GM18499 (cell line): ENCODE measurements around the gene NEURL1B.
"Not testable (repeated sequence)": the region's sequence is repeated elsewhere in the genome, so short reads cannot be mapped to it uniquely, and the experiment has no call there.

Experiments used
- ATAC-seq: cut with Tn5 transposase; IDR thresholded peaks from one replicate; pipeline ENCODE4 v1.9.1; 2021; ENCODE audit warnings: moderate number of reproducible peaks; ENCODE audit not compliant: insufficient read depth, unreplicated experiment

Gene NEURL1B

GRCh38 chr5:172647352-172648012 is 6.4 kb downstream of the NEURL1B start:
- no peak for ATAC-seq

- ATAC-seq = no peak
Measured at GRCh38 chr5:172648013-172648381, 6.9 kb downstream of the NEURL1B start.

- no peak for ATAC-seq
Measured at GRCh38 chr5:172648755-172649154, 7.7 kb downstream of the NEURL1B start.

- not testable (repeated sequence) for ATAC-seq
Measured at GRCh38 chr5:172656496-172656895, 15.4 kb downstream of the NEURL1B start.

- not testable (repeated sequence) for ATAC-seq
Measured at GRCh38 chr5:172657524-172658233, 16.6 kb downstream of the NEURL1B start.

- no peak for ATAC-seq
Measured at GRCh38 chr5:172658391-172658790, 17.3 kb downstream of the NEURL1B start.

- no peak for ATAC-seq
Measured at GRCh38 chr5:172658961-172659501, 18.0 kb downstream of the NEURL1B start.

GRCh38 chr5:172659570-172659908 is 18.5 kb downstream of the NEURL1B start:
- no peak for ATAC-seq

- ATAC-seq = no peak
Measured at GRCh38 chr5:172659909-172660628, 19.0 kb downstream of the NEURL1B start.

- ATAC-seq = no peak
Measured at GRCh38 chr5:172660974-172661373, 19.9 kb downstream of the NEURL1B start.

- no peak for ATAC-seq
Measured at GRCh38 chr5:172661526-172661925, 20.5 kb downstream of the NEURL1B start.

GRCh38 chr5:172662596-172662995 is 21.5 kb downstream of the NEURL1B start:
- ATAC-seq = no peak

- no peak for ATAC-seq
Measured at GRCh38 chr5:172664018-172664417, 23.0 kb downstream of the NEURL1B start.

- ATAC-seq = no peak
Measured at GRCh38 chr5:172664681-172665541, 23.8 kb downstream of the NEURL1B start.

- no peak for ATAC-seq
Measured at GRCh38 chr5:172666251-172666650, 25.2 kb downstream of the NEURL1B start.

- no peak for ATAC-seq
Measured at GRCh38 chr5:172667786-172668593, 26.9 kb downstream of the NEURL1B start.

GRCh38 chr5:172668594-172669071 is 27.6 kb downstream of the NEURL1B start:
- ATAC-seq = no peak

- ATAC-seq = no peak
Measured at GRCh38 chr5:172669386-172670004, 28.4 kb downstream of the NEURL1B start.

GRCh38 chr5:172670005-172670402 is 28.9 kb downstream of the NEURL1B start:
- ATAC-seq = no peak
